Measurements from ENCODE around the gene CEACAM3. TPM values are rescaled to one million over a fixed set of nuclear protein-coding genes. Genes with fewer than 3 reads are reported as not detected.
A peak's percentile ranks its signal among the peaks of the same experiment; 100 is the strongest.

Gene CEACAM3
- total and polyA plus RNA-seq, 9 of the 15 experiments (the other 6 are each of a cell fraction or from before 2014, with no cell fraction given) = not detected

- BruUV-seq (replicated peaks) = no TSS peak
- WGBS (ENCODE audit: insufficient coverage, low coverage, missing lambda C conversion rate) = 6% methylated on average over 13 of the region's 13 CpGs
- Histone ChIP-seq H3K4me1 (replicated peaks in 1 of 2; ENCODE audit: control insufficient read depth in 2 of 2, insufficient read depth in 2 of 2, low read length in 2 of 2) (peaks cover 14 to 24% of the 10 kb centered on the region in 2 experiments; a peak in 3 of 5 replicates), H4K20me1 (replicated peaks; ENCODE audit: control insufficient read depth, insufficient read depth, low read length) (0 out of 2 replicates have a peak, but pooled peaks cover 2% of the 10 kb centered on the region), H3K36me3 (ENCODE audit: control insufficient read depth, insufficient read depth, low read length) (no peaks in the 10 kb centered on the region), H3K79me2 (ENCODE audit: control insufficient read depth, insufficient read depth, low read length) (no peaks in the 10 kb centered on the region), H2AFZ (ENCODE audit: low read depth, low read length) (no peak overlapping the region), H3K9me1 (ENCODE audit: control insufficient read depth, insufficient read depth, low read length) (no peaks in the 10 kb centered on the region), H3K27ac (ENCODE audit: extremely low read depth, low read depth, low read length) (no peak overlapping the region), H3K4me3 (no peak overlapping the region), H3K9me3 (replicated peaks; ENCODE audit: control insufficient read depth, insufficient read depth, low read depth, low read length) (no peaks in the 10 kb centered on the region), H3K4me2 (ENCODE audit: insufficient read depth, low read length) (no peak overlapping the region; the same call in 1 of the 2 replicates), H3K9ac (ENCODE audit: insufficient read depth in 1 of 2, low read depth in 2 of 2, low read length in 2 of 2) (peak overlapping the region in 1 of 2 experiments; percentile 61; a peak in 2 of 4 replicates), H3K27me3 (ENCODE audit: control insufficient read depth in 2 of 2, insufficient read depth in 2 of 2, low read length in 2 of 2) (peaks cover 0 to 13% of the 10 kb centered on the region in 2 experiments; a peak in 4 of 5 replicates)
- in situ Hi-C loops (cut with MboI) (no loop called here), intact Hi-C loops (cut with micrococcal nuclease) (no loop called here)
- CTCF ChIA-PET (ENCODE audit: low intra/inter-chr PET ratio) = interaction anchor here (0.7 kb wide), 1 partner anchor 115 kb away, joined by 4 read pairs; no protein-coding TSS in a partner anchor
- FAIRE-seq (no peak), ATAC-seq (peak; percentile 34), DNase-seq (ENCODE audit: extremely low read depth in 1 of 4, low spot score in 3 of 4) (peak in 2 of 4 experiments; percentile 4 to 30)
- POLR2A ChIA-PET = interaction anchor here (0.6 to 3.1 kb wide), 3 partner anchors 12 to 22 kb away, joined by 3 to 14 read pairs (median 7); partner anchors contain the start of gene RPS19
- peak in 1 of 2 experiments; percentile 45; a peak in 2 of 4 replicates for TF ChIP-seq NRF1 (conservative IDR thresholded peaks at IDR 0.05 in 1 of 2, IDR thresholded peaks at IDR 0.05 in 1 of 2)
- TF ChIP-seq HNRNPLL (IDR thresholded peaks at IDR 0.05; ENCODE audit: low read depth, low read length, poor library complexity, severe bottlenecking) = peak; percentile 57
- TF ChIP-seq TCF15 (CRISPR knock-in tag; IDR thresholded peaks at IDR 0.05) = no peak
These were observed 41.8 kb downstream of the CEACAM3 start for GRCh38 chr19:41837981-41838708.

Data from K562 (cell line).